Epithelial cell of proximal tubule (primary cell): ENCODE data around the gene GANAB. TPM values are rescaled to one million over a fixed set of nuclear protein-coding genes. Genes with fewer than 3 reads are reported as not detected.
"Not testable (repeated sequence)": the region's sequence is repeated elsewhere in the genome, so short reads cannot be mapped to it uniquely, and the experiment has no call there.

Experiments
- DNase-seq: peaks from one replicate; pipeline ENCODE4 v3.0.0-alpha.2; 2011; ENCODE audit warnings: low read depth
- H3K4me3 ChIP-seq: 2 replicates; pipeline ENCODE4 v1.5.1; 2011; ENCODE audit warnings: low read depth, mild to moderate bottlenecking, low read length
- CTCF ChIP-seq: conservative IDR thresholded peaks from 2 replicates; pipeline ENCODE4 v1.5.1; 2012; ENCODE audit warnings: low read depth, mild to moderate bottlenecking, low read length
- total RNA-seq: library from RNA; depleted of rRNA; stranded (reverse); fragments of >200 nt; gene quantifications from 2 replicates; pipeline ENCODE4 v1.2.3, GENCODE V29; 2015

GANAB gene
- total RNA-seq, 1 donor from 2014 or later = 281 TPM

GRCh38 chr11:62652161-62653006 is 6.0 kb upstream of the GANAB start:
- DNase-seq = no peak
- no peak for TF ChIP-seq CTCF
- H3K4me3 ChIP-seq = peak overlapping the region; percentile 72

- DNase-seq, H3K4me3 ChIP-seq: not testable (repeated sequence)
Measured at GRCh38 chr11:62650283-62650682, 3.9 kb upstream of the GANAB start.

GRCh38 chr11:62649486-62649885 is 3.1 kb upstream of the GANAB start:
- DNase-seq = no peak
- TF ChIP-seq CTCF = no peak
- H3K4me3 ChIP-seq = no peak overlapping the region

- DNase-seq = no peak
- TF ChIP-seq CTCF = no peak
- no peak overlapping the region for H3K4me3 ChIP-seq
Measured at GRCh38 chr11:62648967-62649364, 2.6 kb upstream of the GANAB start.

- no peak for DNase-seq
- no peak overlapping the region for H3K4me3 ChIP-seq
- TF ChIP-seq CTCF = no peak
Measured at GRCh38 chr11:62648185-62648966, 2.0 kb upstream of the GANAB start.

GRCh38 chr11:62647609-62648005 is 1.2 kb upstream of the GANAB start:
- DNase-seq = no peak
- H3K4me3 ChIP-seq = no peak overlapping the region
- TF ChIP-seq CTCF = no peak

- H3K4me3 ChIP-seq = peak overlapping the region; percentile 99
- no peak for DNase-seq
- no peak for TF ChIP-seq CTCF
Measured at GRCh38 chr11:62646825-62647608, 604 bp upstream of the GANAB start.
